Measurements from ENCODE around the gene TRMU.
A peak's percentile ranks its signal among the peaks of the same experiment; 100 is the strongest.

TRMU gene

DNA sequence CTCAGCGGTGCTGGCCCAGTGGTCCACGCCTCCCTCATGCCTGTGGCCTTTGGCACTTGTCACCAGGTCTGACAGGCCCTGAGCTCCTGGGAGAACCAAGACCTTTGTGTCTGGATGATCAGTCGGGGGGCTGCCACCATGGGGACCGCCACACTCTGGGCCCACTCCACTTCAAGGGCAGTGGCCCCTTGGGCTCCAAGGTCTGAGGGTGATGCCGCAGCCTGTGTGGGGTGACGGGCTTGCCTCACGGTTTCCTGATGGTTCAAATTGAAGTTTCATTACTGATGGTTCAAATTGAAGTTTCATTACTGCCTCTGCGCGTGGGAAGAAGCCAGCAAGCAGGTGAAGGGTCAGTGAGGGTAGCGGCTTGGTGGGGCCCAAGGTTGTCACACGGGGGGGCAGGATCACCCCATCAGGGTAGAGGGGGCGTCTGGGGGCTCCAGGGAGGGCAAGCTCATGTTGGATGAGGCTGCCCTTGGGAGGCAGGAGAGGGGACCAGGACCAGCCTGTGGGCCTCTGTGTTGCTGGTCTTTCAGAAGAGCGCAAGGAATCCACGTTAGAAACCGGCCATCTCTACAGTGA, 27.5 kb downstream of the TRMU start:
- CTCF ChIA-PET, result no interaction called here
- peak overlapping the region; percentile 46; the same call in 1 of the 2 replicates for H3K27ac ChIP-seq
- TF ChIP-seq CTCF (conservative IDR thresholded peaks at IDR 0.05; ENCODE audit: low read depth), result no peak
- POLR2A ChIA-PET (ENCODE audit: low non-redundant PET), result no interaction called here
- DNase-seq (ENCODE audit: low spot score), result no peak

DNA sequence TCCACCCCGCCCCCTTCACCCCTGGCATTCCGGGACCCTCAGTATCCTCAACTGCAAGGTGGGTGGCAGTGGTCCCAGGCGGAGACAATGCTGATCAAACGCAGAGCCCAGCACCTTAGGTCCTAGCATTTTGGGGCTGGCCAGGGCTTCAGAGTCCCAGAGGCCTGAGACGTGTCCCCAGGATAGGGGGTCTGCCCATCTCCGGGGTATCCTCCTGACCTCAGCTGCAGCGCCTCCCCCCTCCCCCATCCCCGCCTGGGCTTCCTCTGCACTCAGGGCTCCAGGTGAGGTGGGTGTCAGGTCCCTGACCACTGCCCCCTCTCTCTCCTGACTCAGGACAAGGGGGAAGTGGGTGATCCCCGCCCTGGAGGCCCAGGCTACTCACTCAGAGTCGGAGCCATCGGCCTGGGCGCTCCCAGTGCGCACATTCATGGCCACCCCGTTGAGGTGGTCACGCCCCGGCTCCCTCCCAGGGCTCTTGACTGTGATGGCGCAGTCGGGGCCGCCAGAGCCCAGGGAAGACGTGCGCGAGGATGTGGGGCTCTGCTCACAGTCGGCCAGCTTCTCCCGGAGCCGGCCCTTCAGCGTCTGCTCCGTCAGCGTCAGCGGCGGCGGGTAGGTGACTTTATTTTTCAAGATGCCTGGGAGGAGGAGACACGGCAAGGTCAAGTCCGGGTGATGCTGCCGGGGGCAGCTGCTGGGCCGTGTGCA, 28.3 kb downstream of the TRMU start:
- no peak for TF ChIP-seq CTCF (conservative IDR thresholded peaks at IDR 0.05; ENCODE audit: low read depth)
- ChIA-PET POLR2A (ENCODE audit: low non-redundant PET) (no interaction called here), CTCF (no interaction called here)
- no peak for DNase-seq (ENCODE audit: low spot score)
- peak overlapping the region; percentile 46; the same call in 1 of the 2 replicates for H3K27ac ChIP-seq

DNA sequence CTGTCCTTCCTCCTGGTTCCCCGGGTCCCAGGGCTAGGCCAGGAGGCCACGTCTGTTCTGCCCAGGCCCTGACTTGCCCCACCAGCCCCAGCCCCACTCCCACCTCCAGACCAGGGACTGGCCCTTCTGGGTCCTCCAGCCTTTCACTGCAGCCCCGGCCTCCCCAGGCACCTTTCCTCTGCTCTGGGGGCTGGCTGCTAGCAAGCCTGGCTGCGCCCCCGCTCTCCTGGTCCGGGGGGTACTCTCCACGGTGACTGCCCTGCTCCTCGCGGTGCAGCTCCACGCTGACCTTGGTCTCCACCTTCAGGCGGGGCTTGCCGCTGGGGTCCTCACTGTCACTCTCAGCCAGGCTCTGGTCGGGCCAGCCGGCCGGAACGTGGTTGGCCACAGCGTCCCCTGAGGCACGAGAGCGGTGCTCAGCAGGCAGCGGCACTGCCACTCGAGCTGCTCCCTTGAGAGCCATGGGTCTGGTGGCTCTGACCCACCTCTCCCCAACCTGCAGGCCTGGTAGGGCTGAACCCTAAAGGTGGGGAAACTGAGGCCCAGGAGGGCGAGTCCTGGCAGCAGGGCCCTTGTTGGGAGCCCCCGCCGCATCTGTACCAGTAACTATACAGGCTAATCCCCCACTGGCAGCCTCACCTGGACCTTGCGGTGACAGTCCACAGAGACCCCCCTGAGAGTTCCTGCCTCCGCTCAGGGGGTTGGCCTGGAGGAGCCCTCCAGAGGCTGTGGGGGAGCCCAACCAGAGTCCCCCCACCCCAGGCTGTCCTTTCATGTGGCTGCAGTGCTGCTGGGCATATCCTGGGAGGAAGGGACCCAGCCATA, 29.0 kb downstream of the TRMU start:
- CTCF ChIA-PET, result no interaction called here
- no peak overlapping the region for H3K27ac ChIP-seq
- POLR2A ChIA-PET (ENCODE audit: low non-redundant PET), result no interaction called here
- TF ChIP-seq CTCF (conservative IDR thresholded peaks at IDR 0.05; ENCODE audit: low read depth), result no peak
- DNase-seq (ENCODE audit: low spot score), result no peak

DNA sequence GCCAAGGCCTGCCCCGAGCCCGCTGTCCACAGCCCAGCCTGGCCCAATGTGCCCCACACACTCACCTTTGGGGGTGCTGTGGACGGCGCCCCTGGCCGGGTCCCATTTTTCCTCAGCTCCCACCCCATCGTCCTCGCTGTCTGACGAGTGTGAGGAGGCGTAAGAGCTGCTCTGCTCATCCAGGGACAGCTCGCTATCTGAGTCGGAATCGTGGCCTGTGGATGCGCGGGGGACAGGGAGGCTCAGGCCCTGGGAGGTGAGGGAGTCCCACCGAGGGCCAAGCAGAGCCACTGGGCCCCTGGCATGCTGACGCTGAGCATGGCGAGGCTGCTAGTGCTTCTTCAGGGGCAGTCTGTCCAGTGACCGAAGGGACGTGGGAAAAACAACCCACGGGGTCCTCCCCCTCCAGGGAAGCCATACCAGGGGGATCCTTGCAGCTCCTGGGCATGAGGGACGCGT, 29.7 kb downstream of the TRMU start:
- ChIA-PET POLR2A (ENCODE audit: low non-redundant PET) (no interaction called here), CTCF (no interaction called here)
- DNase-seq (ENCODE audit: low spot score), result no peak
- H3K27ac ChIP-seq, result no peak overlapping the region
- TF ChIP-seq CTCF (conservative IDR thresholded peaks at IDR 0.05; ENCODE audit: low read depth), result no peak

DNA sequence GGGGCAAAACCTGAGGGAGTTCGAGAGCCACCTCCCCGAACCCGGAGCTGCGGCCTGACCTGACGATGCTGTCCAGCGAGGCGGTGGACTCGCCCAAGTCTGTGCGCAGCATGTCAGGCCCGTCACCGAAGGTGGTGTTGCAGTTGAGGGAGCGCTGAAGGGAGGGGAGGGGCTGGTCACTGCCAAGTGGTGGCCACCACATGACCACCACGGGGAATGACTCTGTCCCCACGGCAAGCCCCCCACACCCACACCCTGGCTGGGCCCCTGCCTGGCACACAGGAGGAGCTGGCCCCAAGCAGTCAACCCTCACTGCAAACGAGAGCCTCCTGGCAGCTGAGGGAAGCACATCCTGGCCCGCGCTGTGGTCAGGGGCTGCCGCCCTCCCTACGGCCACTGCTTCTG, 30.8 kb downstream of the TRMU start:
- H3K27ac ChIP-seq, result no peak overlapping the region
- ChIA-PET POLR2A (ENCODE audit: low non-redundant PET) (no interaction called here), CTCF (interaction anchor here (2.0 kb wide), 1 partner anchor 10 kb away, joined by 10 read pairs; no protein-coding TSS in a partner anchor)
- DNase-seq (ENCODE audit: low spot score), result no peak
- no peak for TF ChIP-seq CTCF (conservative IDR thresholded peaks at IDR 0.05; ENCODE audit: low read depth)

Measured in RWPE1 (cell line).